ENCODE data around the gene TICRR.
"Not testable (repeated sequence)": the region's sequence is repeated elsewhere in the genome, so short reads cannot be mapped to it uniquely, and the experiment has no call there.

DNA sequence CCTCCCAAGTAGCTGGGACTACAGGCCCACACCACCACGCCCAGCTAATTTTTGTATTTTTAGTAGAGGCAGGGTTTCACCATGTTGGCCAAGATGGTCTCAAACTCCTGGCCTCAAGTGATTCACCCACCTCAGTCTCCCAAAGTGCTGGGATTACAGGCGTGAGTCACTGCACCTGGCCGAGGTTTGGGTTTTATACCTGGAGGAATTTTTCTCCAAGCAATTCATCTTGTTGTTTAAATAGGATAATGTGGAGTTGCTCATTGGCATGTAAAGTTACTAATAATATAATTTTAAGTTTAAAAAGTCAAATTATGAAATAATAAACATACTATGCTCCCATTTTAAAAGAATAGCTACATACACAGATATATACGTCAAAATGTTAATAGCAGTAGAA lies 26.1 kb upstream of the TICRR start:
- TF ChIP-seq SUZ12 (IDR thresholded peaks at IDR 0.05); TARDBP (IDR thresholded peaks at IDR 0.05); SP1 (IDR thresholded peaks at IDR 0.05); FOXM1 (IDR thresholded peaks at IDR 0.05; ENCODE audit: borderline replicate concordance): not testable (repeated sequence)
